Measurements from ENCODE around the gene ADIPOR2. TPM values are rescaled to one million over a fixed set of nuclear protein-coding genes. Genes with fewer than 3 reads are reported as not detected.
"Not testable (repeated sequence)": the region's sequence is repeated elsewhere in the genome, so short reads cannot be mapped to it uniquely, and the experiment has no call there.

Gene ADIPOR2
- total RNA-seq, 1 experiment from 2014 or later = 45.3 TPM

DNA sequence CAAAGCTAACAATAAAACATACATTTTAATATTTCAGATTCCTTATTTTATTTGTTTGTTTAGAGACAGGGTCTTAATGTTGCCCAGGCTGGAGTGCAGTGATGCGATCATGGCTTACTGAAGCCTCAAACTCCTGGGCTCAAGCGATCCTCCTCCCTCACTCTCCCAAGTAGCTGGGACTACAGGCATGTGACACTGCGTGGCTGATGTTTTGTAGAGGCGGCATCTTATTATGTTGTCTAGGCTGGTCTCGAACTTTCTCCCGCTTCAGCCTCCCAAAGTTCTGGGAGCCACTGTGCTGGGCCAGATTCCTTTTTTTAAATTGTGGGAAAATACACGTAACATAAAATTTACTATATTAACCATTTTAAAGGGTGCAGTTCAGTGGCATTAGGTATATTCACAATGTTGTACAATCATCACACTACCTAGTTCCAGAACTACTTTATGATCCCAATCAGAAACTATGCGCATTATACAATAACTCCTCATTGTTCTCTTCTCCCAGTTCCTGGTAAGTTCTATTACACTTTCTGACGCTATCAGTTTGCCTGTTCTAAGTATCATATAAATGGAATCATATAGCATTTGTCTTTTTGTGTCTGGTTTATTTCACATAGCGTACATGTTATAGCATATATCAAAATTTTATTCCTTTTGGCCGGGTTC lies 40.3 kb downstream of the ADIPOR2 start:
- Mint-ChIP-seq H3K27me3 (ENCODE audit: low read depth) (no peaks in the 10 kb centered on the region), H3K4me1 (0 out of 4 replicates have a peak, but pooled peaks cover 0 to 3% of the 10 kb centered on the region in 2 experiments), H3K4me3 (no peak overlapping the region), H3K27ac (no peak overlapping the region), H3K36me3 (ENCODE audit: insufficient read depth in 1 of 3, low read depth in 3 of 3) (peaks cover 2 to 15% (median 6%) of the 10 kb centered on the region in 3 experiments; a peak in 6 of 7 replicates), H3K9me3 (no peaks in the 10 kb centered on the region; a peak in 1 of 5 replicates)
- peaks cover 3% of the 10 kb centered on the region for H3K79me1 ChIP-seq (ENCODE audit: insufficient read depth, low read depth, low read length, poor library complexity, severe bottlenecking)
- H3K4ac ChIP-seq (ENCODE audit: low read depth, low read length) = no peak overlapping the region
- WGBS (ENCODE audit: extremely low coverage, insufficient read length, low lambda C conversion rate) = no CpG with 5 or more reads among the region's 11 CpGs
- H3K56ac ChIP-seq (ENCODE audit: insufficient read length, low read depth, low read length) = no peak overlapping the region
- H2AK5ac ChIP-seq (ENCODE audit: insufficient read length, low read length) = no peak overlapping the region
- H4K5ac ChIP-seq (ENCODE audit: insufficient read length, low read depth, low read length) = no peak overlapping the region
- H3K27ac ChIP-seq (ENCODE audit: insufficient read length, low read depth, low read length) = no peak overlapping the region
- no peak overlapping the region for H2BK5ac ChIP-seq (ENCODE audit: insufficient read length, low read length)
- no peak overlapping the region for H3T11ph ChIP-seq (ENCODE audit: low read length)
- H4K20me1 ChIP-seq (ENCODE audit: control insufficient read depth, insufficient read depth, insufficient read length) = no peaks in the 10 kb centered on the region
- H3K14ac ChIP-seq (ENCODE audit: insufficient read depth, low read length) = no peak overlapping the region
- no peak overlapping the region for H2BK15ac ChIP-seq (ENCODE audit: low read depth, low read length)
- H3K27me3 ChIP-seq (ENCODE audit: insufficient read depth, low read length) = no peaks in the 10 kb centered on the region
- peaks cover 4% of the 10 kb centered on the region; the same call in 1 of the 2 replicates for H3K79me2 ChIP-seq (ENCODE audit: insufficient read depth, low read length)
- H2AFZ ChIP-seq (ENCODE audit: low read length) = no peak overlapping the region
- H2BK12ac ChIP-seq (ENCODE audit: insufficient read length, low read depth, low read length) = no peak overlapping the region
- no peak overlapping the region for H3K23ac ChIP-seq (ENCODE audit: insufficient read length, low read depth, low read length)
- no peak overlapping the region for H2BK120ac ChIP-seq (ENCODE audit: low read depth, low read length, poor library complexity, severe bottlenecking)
- H3K23me2 ChIP-seq (ENCODE audit: insufficient read length, low read depth, low read length, poor library complexity, severe bottlenecking) = no peaks in the 10 kb centered on the region
- H3K4me2 ChIP-seq (ENCODE audit: insufficient read depth, insufficient read length, low read length) = no peak overlapping the region
- no peak overlapping the region for H4K91ac ChIP-seq (ENCODE audit: insufficient read length, low read depth, low read length)
- no peak for DNase-seq
- no peak overlapping the region for H4K8ac ChIP-seq (replicated peaks; ENCODE audit: insufficient read length, low read depth, low read length)
- no peaks in the 10 kb centered on the region for H3K4me1 ChIP-seq (ENCODE audit: insufficient read depth, low read length)
- TF ChIP-seq, protein P1, sequence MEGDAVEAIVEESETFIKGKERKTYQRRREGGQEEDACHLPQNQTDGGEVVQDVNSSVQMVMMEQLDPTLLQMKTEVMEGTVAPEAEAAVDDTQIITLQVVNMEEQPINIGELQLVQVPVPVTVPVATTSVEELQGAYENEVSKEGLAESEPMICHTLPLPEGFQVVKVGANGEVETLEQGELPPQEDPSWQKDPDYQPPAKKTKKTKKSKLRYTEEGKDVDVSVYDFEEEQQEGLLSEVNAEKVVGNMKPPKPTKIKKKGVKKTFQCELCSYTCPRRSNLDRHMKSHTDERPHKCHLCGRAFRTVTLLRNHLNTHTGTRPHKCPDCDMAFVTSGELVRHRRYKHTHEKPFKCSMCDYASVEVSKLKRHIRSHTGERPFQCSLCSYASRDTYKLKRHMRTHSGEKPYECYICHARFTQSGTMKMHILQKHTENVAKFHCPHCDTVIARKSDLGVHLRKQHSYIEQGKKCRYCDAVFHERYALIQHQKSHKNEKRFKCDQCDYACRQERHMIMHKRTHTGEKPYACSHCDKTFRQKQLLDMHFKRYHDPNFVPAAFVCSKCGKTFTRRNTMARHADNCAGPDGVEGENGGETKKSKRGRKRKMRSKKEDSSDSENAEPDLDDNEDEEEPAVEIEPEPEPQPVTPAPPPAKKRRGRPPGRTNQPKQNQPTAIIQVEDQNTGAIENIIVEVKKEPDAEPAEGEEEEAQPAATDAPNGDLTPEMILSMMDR (conservative IDR thresholded peaks at IDR 0.05) = no peak
- no peaks in the 10 kb centered on the region for H3K9me3 ChIP-seq (ENCODE audit: control insufficient read depth, low read depth, low read length)
- H3K18ac ChIP-seq (ENCODE audit: insufficient read length, low read depth, low read length) = no peak overlapping the region
- H2BK20ac ChIP-seq (ENCODE audit: low read depth, low read length, poor library complexity, severe bottlenecking) = no peak overlapping the region
- no peak overlapping the region for H3K9ac ChIP-seq (ENCODE audit: extremely low read depth, insufficient read length, low read length)

- H3K27ac ChIP-seq (ENCODE audit: insufficient read length, low read depth, low read length); H2BK5ac ChIP-seq (ENCODE audit: insufficient read length, low read length); H3K4me1 Mint-ChIP-seq; H2BK15ac ChIP-seq (ENCODE audit: low read depth, low read length); H2BK20ac ChIP-seq (ENCODE audit: low read depth, low read length, poor library complexity, severe bottlenecking); H3K9me3 Mint-ChIP-seq; H3K4ac ChIP-seq (ENCODE audit: low read depth, low read length); H3K18ac ChIP-seq (ENCODE audit: insufficient read length, low read depth, low read length); H3K79me2 ChIP-seq (ENCODE audit: insufficient read depth, low read length); H3K4me3 Mint-ChIP-seq; H2AK5ac ChIP-seq (ENCODE audit: insufficient read length, low read length); DNase-seq; H3K14ac ChIP-seq (ENCODE audit: insufficient read depth, low read length); H4K8ac ChIP-seq (replicated peaks; ENCODE audit: insufficient read length, low read depth, low read length); H3K79me1 ChIP-seq (ENCODE audit: insufficient read depth, low read depth, low read length, poor library complexity, severe bottlenecking); H3K4me1 ChIP-seq (ENCODE audit: insufficient read depth, low read length); H4K5ac ChIP-seq (ENCODE audit: insufficient read length, low read depth, low read length); H3K27ac Mint-ChIP-seq; H3K9me3 ChIP-seq (ENCODE audit: control insufficient read depth, low read depth, low read length); H3K56ac ChIP-seq (ENCODE audit: insufficient read length, low read depth, low read length); H3K27me3 ChIP-seq (ENCODE audit: insufficient read depth, low read length); H4K20me1 ChIP-seq (ENCODE audit: control insufficient read depth, insufficient read depth, insufficient read length); H2BK12ac ChIP-seq (ENCODE audit: insufficient read length, low read depth, low read length); H3K9ac ChIP-seq (ENCODE audit: extremely low read depth, insufficient read length, low read length); H3K23ac ChIP-seq (ENCODE audit: insufficient read length, low read depth, low read length); H4K91ac ChIP-seq (ENCODE audit: insufficient read length, low read depth, low read length); H3K27me3 Mint-ChIP-seq (ENCODE audit: low read depth); H3K23me2 ChIP-seq (ENCODE audit: insufficient read length, low read depth, low read length, poor library complexity, severe bottlenecking); H2AFZ ChIP-seq (ENCODE audit: low read length); H3K4me2 ChIP-seq (ENCODE audit: insufficient read depth, insufficient read length, low read length); H2BK120ac ChIP-seq (ENCODE audit: low read depth, low read length, poor library complexity, severe bottlenecking); H3T11ph ChIP-seq (ENCODE audit: low read length): not testable (repeated sequence)
- no CpG with 5 or more reads among the region's 10 CpGs for WGBS (ENCODE audit: extremely low coverage, insufficient read length, low lambda C conversion rate)
- peaks cover 2 to 15% (median 6%) of the 10 kb centered on the region in 3 experiments; a peak in 6 of 7 replicates for H3K36me3 Mint-ChIP-seq (ENCODE audit: insufficient read depth in 1 of 3, low read depth in 3 of 3)
These were observed 40.8 kb downstream of the ADIPOR2 start for GRCh38 chr12:1731688-1732078.
